Activated T-cell treated with anti-CD3 and anti-CD28 coated beads, Interleukin-2, amount 50 U/mL, for 1 hour (primary cell): ENCODE measurements around the gene ZNF280A.
"Not testable (repeated sequence)": the region's sequence is repeated elsewhere in the genome, so short reads cannot be mapped to it uniquely, and the experiment has no call there.

Experiments used
- DNase-seq: peaks from one replicate; pipeline ENCODE4 v3.0.0-alpha.2; 2020

The ZNF280A gene

DNA sequence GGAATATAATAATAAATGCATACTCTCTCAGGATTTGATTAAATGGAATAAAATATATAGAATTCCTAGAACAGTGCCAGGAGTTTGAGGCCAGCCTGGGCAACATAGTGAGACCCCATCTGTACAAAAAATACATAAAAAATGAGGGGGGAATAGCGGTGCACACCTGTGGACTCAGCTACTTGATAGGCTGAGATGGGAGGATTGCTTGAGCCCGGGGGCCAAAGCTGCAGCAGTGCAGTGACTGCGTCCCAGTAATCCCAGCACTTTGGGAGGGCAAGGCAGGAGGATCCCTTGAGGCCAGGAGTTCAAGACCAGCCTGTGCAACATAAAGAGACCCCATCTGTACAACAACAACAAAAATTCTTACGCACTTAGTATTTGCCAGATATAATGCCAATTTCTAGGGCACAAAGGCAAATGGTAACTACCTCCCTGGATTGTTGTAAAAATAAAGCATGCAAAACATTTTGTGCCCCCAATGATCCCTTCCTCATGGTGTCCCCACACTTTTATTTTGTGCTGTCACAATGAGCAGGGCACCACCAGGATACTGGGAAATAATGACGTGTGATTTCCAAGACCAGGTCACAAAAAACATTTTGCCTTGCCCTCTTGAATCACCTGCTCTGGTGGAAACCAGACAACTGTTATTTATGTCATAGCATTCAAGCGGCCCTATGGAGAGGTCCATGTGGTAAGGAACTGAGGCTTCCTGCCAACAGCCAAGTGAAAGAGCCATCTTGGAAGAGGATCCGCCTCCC is 18.3 kb upstream of the ZNF280A start:
- DNase-seq = no peak

DNA sequence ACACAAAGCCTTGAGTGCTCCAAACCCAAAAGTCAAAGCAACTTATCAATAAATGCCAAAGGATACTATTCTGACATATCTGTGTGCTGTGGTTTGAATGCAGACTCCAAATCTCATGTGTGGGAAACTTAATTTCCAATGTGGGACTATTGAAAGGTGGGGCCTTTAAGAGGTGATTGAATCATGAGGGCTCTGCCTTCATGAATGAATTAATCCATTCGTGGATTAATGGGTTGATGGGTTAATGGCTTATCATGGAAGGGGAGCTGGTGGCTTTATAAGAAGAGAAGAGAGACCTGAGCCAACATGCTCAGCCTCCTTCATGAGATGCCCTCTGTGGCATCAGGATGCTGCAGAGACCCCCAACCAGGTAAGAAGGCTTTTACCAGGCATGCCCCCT is 16.8 kb upstream of the ZNF280A start:
- no peak for DNase-seq

DNA sequence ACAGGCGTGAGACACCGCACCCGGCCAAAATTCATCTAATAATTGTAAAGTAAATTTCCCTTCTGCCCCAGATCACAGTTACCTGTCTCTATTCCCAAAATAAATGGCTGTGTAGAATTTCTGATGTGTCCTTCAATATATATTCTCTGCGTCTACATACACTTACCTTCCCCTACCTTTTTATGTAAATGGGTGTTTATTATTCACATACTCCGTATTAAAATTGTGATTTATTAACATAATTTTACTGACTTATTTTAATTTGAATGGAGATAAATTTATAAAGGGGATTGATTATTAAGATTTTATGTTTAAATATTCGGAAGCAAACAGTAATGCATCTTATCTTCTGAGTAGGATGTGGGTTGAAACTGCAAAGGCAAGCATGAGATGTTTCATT is 16.4 kb upstream of the ZNF280A start:
- DNase-seq = no peak

DNA sequence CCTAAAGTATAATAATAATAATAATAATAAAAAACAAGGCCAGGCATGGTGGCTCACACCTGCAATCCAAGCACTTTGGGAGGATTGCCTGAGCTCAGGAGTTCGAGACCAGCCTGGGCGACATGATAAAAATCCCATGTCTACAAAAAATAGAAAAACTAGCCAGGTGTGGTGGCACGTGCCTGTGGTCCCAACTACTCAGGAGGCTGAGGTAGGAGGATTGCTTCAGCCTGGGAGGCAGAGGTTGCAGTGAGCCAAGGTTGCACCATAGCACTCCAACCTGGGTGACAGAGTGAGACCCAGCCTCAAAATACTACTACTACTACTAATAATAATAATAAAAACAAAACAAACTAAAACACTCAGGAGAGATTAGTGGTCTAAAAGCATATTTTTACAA is 15.6 kb upstream of the ZNF280A start:
- DNase-seq = no peak

DNA sequence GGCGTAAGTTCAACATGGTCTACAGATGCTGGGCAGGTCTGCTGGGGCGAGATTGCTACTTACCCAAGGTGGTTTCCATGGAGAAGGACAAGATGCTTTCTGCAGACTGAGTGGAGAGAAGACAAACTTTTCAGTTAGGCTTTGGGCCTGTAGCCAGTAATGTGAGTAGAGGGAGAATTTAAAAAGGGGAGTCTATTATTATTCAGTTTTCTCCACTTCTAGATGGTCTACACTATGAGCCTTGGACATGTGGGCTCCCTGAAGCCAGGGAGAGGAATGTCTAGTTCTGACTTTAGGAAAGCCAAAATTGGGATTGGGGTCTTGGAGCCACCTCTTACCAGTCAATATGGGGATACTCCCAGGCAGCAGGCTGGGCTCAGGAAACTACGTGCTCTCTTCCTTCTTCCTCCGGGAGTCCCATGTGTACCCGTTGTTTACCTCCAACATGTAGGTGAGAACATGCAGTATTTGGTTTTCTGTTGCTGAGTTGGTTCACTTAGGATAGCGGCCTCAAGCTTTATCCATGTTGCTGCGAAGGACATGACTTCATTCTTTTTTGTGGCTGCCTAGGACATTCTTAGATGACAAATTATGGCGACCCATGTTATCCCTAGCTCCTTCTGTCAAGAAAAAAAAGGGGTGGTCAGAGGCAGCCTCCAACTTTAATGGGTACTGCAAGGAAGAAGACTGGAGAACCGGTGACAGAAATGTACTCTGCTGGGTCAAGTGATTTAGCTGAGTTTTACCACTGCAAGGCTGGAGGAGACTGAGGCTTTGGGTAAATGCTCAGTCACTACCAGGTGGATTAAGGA is 14.7 kb upstream of the ZNF280A start:
- no peak for DNase-seq

DNA sequence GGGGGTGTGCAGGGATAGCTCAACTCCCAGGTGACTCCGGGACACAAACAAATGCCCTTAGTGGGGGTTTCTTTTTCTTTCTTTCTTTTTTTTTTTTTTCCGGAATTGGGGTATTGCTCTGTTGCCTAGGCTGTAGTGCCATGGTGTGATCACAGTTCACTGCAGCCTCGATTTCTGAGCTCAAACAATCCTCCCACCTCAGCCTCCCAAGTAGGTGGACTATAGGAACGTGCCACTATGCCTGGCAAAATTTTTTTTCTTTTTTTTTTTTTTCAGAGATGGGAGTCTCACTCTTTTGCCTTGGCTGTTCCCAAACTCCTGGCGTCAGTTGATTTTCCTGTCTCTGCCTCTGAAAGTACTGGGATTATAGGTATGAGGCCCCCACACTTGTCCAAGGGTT is 13.8 kb upstream of the ZNF280A start:
- DNase-seq = no peak

DNA sequence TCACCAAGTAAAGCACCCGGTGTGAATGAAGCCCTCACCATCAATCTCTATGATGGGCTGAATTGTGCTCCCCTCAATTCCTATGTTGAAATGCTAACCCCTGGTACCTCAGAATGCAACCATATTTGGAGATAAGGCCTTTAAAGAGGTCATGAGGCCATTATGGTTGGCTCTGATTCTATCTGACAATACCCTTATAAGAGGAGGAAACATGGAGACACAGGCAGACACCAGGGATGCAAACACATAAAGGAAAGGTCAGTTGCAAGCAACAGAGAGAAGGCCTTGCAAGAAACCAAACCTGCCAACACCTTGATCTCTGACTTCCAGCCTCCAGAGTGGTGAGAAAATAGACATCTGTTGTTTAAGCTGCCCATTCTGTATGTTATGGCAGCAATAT is 13.3 kb upstream of the ZNF280A start:
- no peak for DNase-seq

DNA sequence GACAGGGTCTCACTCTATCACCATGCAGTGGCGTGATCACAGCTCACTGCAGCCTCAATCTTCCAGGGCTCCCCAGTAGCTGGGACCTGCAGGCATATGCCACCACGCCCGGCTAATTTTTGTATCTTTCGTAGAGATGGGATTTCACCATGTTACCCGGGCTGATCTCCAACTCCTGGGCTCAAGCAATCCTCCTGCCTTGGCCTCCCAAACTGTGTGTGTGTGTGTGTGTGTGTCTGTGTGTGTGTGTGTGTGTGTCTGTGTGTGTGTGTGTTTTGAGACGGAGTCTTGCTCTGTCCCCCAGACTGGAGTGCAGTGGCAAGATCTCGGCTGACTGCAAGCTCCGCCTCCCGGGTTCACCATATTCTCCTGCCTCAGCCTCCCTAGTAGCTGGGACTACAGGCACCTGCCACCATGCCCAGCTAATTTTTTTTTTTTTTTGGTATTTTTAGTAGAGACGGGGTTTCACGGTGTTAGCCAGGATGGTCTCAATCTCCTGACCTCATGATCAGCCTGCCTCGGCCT is 12.5 kb upstream of the ZNF280A start:
- DNase-seq = not testable (repeated sequence)

DNA sequence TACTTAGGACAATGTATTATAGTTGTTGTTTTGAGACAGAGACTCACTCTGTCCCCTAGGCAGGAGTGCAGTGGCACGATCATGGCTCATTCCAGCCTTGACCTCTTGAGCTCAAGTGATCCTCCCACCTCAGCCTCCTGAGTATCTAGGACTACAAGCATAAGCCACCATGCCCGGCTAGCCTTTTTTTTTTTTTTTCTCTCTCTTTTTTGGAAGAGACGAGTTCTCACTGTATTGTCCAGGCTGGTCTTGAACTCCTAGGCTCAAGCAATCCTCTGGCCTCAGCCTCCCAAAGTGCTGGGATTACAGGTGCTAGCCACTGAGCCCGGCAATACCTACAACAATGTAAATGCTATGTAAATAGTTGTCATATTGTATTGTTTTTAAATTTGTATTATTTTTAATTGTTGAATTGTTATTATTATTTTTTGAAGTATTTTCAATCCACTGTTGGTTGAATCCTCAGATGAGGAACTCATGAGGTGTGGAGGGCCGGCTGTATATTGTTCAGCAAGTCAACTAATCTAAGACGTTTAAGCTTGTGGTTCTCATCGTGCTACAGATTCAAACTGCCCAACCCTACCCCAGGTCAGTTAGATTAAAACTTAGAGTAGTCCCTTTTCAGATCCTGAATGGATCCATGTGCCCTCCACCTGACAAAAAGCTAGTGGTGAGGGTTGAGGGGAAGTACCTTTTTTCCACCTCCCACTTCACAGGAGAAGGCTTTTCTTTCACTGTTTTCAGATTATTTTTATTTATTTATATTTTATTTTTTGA is 11.9 kb upstream of the ZNF280A start:
- DNase-seq = no peak

DNA sequence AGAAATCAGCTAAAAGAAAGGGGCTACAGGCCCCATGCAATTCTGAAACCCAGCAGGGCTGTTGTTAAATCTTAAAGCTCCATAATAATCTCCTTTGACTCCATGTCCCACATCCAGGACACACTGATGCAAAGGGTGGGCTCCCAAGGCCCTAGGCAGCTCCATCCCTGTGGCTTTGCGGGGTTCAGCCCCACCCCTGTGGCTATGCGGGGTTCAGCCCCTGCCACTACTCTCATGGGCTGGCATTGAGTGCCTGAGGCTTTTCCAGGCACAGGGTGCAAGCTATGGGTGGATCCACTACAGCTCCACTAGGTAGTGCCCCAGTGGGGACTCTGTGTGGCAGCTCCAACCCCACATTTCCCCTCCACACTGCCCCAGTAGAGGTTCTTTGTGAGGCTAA is 8.7 kb upstream of the ZNF280A start:
- no peak for DNase-seq

DNA sequence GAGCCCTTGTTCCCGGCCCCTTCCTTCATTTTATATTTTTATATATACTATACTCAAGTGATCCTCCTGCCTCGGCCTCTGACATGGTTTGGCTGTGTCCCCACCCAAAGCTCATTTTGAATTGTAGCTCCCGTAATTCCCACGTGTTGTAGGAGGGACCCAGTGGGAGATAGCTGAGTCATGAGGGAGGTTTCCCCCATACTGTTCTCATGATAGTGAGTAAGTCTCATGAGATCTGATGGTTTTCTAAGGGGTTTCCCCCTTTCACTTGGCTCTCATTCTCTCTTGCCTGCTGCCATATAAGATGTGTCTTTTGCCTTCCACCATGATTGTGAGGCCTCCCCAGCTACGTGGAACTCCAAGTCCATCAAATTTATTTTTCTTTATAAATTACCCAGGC is 7.2 kb upstream of the ZNF280A start:
- no peak for DNase-seq

DNA sequence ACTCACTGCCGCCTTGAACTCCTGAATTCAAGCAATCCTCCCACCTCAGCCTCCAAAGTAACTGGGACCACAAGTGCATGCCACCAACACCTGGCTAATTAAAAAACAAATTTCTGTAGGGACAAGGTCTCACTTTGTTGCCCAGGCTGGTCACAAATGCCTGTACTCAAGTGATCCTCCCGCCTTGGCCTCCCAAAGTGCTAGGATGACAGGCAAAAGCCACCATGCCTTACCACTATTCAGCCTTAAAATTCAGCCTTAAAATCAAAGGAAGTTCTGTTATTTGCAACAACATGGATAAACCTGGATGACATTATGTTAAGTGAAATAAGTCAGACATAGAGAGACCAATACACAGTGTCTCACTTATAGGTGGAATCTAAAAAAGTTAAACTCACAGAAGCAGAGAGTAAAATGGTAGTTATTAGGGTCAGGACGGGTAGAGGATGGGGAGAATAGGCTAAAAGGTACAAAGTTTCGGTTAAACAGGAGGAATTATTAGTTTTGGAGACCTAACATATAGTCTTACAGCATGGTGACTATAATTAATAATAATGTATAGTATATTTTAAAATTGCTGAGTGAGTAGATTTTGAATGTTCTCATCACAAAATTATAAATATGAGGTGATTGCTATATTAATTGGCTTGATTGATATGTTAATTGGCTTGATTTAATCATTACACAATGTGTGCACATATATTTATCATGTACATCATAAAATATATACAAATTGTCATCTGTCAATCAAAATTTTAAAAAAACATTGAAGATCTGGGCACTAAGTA is 6.2 kb upstream of the ZNF280A start:
- DNase-seq = no peak

DNA sequence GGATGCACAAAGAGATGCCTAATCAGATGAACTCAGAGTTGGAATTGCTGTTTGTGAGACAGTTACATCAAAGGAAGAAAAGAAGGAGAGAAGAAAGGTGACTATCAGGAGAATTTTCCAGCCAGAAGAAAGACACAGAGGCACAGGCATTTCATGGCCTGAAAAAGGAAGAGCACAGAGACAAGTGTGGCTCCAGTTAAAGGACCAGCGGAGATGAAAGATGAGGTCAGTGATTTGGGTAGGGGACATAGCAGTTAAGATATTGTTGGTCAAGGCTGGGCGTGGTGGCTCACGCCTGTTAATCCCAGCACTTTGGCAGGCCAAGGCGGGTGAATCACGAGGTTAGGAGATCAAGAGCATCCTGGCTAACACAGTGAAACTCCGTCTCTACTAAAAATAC is 3.4 kb upstream of the ZNF280A start:
- DNase-seq = no peak

DNA sequence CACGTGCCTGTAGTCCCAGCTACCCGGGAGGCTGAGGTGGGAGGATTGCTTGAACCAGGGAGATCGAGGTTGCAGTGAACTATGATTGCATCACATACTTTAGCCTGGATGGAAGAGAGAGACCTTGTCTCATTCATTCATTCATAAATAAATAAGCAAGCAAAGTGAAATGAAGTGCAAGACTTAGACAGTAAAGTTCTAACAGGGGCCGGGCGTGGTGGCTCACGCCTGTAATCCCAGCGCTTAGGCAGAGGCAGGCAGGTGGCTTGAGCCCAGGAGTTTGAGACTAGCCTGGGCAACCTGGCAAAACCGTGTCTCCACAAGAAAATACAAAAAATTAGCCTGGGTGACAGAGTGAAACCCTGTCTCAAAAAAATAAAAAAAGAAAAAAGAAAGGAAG is 1.6 kb upstream of the ZNF280A start:
- DNase-seq = no peak

DNA sequence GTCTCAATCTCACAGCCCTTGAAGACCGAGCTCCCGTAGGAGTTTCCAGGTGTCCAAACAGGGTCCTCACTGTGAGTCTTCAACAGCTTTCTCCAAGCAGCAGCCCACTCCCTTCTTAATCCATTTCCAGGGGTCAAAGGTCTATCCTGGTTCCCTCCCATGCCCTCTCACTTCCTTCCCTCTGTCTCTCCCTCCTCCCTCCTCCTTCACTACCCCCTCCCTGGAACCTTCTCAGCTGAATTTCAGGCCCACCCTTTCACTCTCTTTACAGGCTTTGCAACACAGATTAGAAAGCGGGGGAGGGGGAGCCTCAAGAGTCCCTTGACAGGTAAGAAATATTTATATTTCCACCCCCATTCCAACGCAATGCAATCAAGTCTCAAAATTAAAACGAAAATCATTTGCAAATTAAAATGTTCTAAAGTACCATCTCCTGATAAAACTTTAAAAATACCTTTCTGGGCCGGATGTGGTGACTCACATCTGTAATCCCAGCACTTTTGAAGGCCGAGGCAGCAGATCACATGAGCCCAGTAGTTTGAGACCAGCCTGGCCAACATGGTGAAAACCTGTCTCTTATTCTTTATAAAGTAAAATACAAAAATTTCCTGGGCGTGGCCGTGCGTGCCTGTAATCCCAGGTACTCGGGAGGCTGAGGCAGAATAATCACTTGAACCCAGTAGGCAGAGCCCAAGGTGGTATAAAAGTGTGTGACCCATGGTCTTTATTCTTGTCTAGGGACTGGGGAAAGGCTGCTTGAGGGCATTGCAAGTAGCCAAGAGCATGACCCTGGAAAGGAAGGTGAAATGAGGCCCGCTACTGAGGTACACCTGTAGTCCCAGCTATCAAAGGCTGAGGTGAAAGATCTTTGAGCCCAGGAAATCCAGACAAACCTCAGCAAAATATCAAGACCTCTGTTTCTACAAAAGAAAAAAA is 865 bp upstream of the ZNF280A start:
- no peak for DNase-seq

DNA sequence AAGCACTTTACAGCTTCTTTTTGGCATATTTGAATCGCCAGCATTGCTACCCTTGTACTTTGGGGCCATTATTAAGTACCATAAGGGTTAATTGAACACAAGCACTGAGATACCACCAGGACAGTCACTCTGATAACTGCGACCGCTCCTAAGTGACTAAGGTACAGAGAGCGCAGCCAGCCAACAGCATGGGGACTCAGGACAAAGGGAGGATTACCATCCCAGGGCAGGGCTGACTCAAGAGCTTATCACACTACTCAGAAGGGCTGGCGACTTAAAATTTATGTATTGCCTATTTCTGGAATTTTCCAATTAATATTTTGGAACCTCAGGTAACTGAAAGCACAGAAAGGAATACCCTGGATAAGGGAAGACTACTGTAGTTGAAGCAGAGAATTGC is 479 bp downstream of the ZNF280A start:
- DNase-seq = no peak

DNA sequence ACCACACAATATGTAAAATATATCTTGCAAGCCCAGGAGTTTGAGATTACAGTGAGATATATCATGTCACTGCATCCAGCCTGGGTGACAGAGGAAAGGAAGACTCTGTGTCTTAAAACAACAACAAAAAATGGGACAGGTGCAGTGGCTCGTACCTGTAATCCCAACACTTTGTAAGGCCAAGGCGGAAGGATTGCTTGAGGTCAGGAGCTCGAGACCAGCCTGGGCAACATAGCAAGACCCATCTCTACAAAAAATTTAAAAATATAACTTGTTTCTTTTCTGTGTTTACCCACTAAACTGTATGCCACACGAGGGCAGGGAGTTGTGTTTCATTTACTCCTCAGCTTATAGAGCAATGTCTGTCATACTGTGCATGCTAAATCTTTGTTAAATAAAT is 3.1 kb downstream of the ZNF280A start:
- DNase-seq = no peak

DNA sequence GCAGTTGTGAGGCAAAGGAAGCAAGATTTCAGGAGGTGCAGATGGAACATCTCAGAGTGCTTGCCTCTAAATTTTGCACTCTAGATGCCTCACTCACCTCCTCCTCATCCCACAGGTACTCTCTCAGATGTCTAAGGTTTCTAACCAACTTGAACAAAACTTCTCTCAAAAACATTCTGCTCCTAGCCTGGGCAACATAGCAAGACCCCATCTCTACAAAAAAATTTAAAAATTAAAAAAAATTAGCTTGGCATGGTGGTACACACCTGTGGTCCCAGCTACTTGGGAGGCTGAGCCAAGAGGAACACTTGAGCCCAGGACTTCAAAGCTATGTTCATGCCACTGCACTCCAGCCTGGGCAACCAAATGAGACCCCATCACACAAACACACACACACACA is 4.2 kb downstream of the ZNF280A start:
- DNase-seq = no peak

DNA sequence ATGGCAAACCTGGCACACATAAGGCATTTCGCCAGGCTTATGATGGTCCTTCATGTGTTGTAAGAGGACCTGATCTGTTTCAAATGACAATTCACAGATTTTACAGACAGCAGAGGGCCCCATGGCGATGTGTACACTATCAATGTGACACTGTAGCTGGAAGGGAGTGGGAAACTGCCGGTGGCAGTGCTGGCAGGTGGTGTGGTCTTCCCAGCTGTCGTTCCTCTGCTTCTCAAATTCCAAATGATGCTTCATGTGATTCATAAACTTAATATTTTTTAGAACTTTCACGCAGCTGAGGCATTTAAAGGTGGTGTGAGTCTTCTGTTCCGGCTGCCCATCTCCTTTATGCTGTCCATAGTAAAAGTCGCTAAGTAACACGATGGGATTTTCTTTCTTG is 5.6 kb downstream of the ZNF280A start:
- not testable (repeated sequence) for DNase-seq

DNA sequence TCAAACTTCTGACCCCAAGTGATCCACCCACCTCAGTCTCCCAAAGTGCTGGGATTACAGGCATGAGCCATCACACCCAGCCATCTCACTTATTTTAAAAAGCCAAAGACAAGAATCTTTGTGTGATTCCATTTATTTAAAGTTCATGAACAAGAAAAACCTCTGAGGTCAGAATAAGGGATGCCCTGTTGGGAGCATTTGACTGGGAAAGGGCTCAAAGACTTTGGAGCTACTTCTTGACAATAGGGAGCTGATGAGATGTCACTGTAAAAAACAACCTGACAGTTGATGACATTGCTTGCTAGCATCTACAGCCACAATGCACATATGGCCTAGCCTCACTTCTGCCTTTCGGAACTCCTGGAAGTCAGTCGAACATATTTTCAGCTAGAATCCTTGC is 6.5 kb downstream of the ZNF280A start:
- DNase-seq = no peak

DNA sequence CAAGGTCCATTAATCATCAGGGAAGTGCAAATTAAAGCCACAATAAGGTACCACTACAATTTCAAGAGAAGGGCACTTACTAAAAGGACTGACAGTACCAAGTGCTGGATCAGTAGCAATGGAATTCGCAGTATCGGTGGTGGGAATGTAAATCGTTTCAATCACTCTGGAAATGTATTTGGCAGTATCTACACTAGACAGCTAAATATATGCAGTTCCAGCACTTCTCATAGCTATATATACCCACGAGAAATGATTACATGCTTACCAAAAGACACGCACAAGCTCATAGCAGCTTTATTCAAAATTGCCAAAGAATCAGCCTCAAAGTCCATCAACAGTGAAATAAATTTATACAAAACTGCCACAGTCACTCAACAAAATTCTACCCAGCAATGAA is 7.1 kb downstream of the ZNF280A start:
- DNase-seq = no peak

DNA sequence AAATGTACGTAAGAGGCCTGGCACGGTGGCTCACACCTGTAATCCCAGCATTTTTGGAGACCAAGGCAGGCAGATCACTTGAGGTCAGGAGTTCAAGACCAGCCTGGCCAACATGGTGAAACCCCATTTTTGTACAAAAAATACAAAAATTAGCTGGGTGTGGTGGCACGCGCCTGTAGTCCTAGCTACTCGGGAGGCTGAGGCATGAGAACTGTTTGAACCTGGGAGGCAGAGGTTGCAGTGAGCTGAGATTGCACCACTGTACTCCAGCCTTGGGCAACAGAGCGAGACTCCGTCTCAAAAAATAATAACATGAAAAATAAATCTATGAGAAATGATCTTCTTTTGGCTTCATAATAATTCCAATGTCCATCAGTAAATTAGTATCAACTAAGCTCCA is 9.2 kb downstream of the ZNF280A start:
- not testable (repeated sequence) for DNase-seq
